Mucosa of rectum (tissue), 2 donors: ENCODE measurements around the gene DMWD.

Experiments used
- H3K27ac ChIP-seq, 2 donors: one replicate each; pipeline ENCODE4 v1.7.0; 2013; ENCODE audit warnings: inconsistent platforms in 2 of 2, low read depth in 2 of 2, low read length in 2 of 2
- H3K27me3 ChIP-seq, 2 donors: one replicate each; pipeline ENCODE4 v1.7.0; 2013; ENCODE audit warnings: low read length in 2 of 2; ENCODE audit not compliant: control insufficient read depth in 2 of 2, insufficient read depth in 2 of 2
- H3K36me3 ChIP-seq, 2 donors: one replicate each; pipeline ENCODE4 v1.7.0; 2013; ENCODE audit warnings: low read length in 2 of 2; ENCODE audit not compliant: control insufficient read depth in 2 of 2, insufficient read depth in 2 of 2
- H3K4me1 ChIP-seq, 2 donors: one replicate each; pipeline ENCODE4 v1.7.0; 2013; ENCODE audit warnings: low read length in 2 of 2, mild to moderate bottlenecking in 1 of 2; ENCODE audit not compliant: control insufficient read depth in 2 of 2, insufficient read depth in 2 of 2
- H3K4me3 ChIP-seq, 2 donors: one replicate each; pipeline ENCODE4 v1.7.0; 2013; ENCODE audit warnings: low read length in 2 of 2
- H3K9ac ChIP-seq, 2 donors: one replicate each; pipeline ENCODE4 v1.7.0; 2013; ENCODE audit warnings: low read length in 2 of 2, low read depth in 1 of 2, mild to moderate bottlenecking in 1 of 2
- H3K9me3 ChIP-seq, 2 donors: one replicate each; pipeline ENCODE4 v1.7.0; 2013; ENCODE audit warnings: low read length in 2 of 2; ENCODE audit not compliant: control insufficient read depth in 2 of 2
- donor health status: healthy.
- donor health status: Normal muscosa, but diverticular disease.

The DMWD gene

DNA sequence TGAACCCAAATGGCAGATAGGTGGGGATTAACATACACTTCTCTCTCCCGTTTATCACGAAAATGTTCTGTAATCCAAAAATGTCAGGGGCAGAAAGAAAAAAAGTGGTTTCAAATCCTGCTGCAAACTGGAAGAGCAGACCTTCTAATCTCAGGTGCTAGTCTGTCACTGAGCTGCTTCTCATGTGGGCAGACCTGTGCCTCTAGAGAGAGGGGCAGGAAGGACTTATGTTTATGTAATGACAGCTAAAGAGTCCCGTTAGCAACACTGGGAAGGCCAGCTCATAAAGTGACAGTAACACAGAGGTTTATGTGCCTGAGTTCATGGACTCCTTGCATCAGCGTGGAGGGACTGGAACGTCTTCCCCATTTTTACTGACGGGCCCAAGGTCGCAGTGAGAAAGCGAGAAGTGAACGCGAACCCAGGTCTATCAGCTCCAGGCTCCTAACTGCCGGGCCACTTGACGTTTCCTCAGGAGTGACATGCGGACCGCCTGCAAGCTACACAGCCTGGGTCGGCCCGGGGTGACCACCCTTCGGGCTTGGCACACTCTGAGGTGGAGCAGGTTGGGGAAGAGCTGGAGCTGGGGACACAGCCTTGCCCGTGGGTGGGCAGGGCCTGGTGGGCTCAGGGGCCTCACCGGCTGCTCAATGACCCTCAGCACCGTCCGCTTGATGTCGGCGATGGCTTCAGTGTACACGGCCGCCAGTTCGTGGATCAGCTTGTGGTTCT, 32.1 kb upstream of the DMWD start:
- Histone ChIP-seq H3K9me3 (no peaks in the 10 kb centered on the region), H3K4me1 (no peaks in the 10 kb centered on the region), H3K27me3 (no peaks in the 10 kb centered on the region), H3K36me3 (peaks cover 60 to 77% of the 10 kb centered on the region in 2 donors), H3K4me3 (no peak overlapping the region), H3K9ac (no peak overlapping the region), H3K27ac (no peak overlapping the region)

- Histone ChIP-seq H3K27me3 (no peaks in the 10 kb centered on the region), H3K27ac (no peak overlapping the region), H3K9me3 (no peaks in the 10 kb centered on the region), H3K9ac (no peak overlapping the region), H3K4me3 (no peak overlapping the region), H3K4me1 (no peaks in the 10 kb centered on the region), H3K36me3 (peaks cover 56 to 74% of the 10 kb centered on the region in 2 donors)
These were observed 31.4 kb upstream of the DMWD start for GRCh38 chr19:45824041-45824471.

DNA sequence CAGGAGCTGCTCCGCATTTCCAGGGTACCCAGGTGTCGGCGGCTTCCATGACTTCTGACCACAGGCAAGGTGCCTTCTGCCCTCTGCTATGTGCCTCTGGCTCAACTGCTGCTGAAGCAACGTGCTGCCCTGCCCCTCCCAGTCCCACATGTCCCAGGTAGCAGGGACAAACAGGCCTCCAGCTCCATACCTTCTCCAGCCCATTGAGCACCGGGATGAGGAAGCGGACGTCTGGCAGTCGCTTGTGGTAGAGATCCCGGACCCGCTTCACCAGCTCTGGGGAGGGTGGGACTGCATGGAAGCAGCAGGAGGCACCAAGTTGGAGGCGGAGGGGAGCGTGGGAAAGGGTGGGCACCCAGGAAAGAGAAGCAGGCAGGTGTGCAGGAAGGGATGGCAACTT, 30.5 kb upstream of the DMWD start:
- H3K9ac ChIP-seq = no peak overlapping the region
- no peak overlapping the region for H3K27ac ChIP-seq
- H3K9me3 ChIP-seq = no peaks in the 10 kb centered on the region
- H3K36me3 ChIP-seq = peaks cover 49 to 66% of the 10 kb centered on the region in 2 donors
- H3K4me1 ChIP-seq = no peaks in the 10 kb centered on the region
- H3K27me3 ChIP-seq = no peaks in the 10 kb centered on the region
- H3K4me3 ChIP-seq = no peak overlapping the region

DNA sequence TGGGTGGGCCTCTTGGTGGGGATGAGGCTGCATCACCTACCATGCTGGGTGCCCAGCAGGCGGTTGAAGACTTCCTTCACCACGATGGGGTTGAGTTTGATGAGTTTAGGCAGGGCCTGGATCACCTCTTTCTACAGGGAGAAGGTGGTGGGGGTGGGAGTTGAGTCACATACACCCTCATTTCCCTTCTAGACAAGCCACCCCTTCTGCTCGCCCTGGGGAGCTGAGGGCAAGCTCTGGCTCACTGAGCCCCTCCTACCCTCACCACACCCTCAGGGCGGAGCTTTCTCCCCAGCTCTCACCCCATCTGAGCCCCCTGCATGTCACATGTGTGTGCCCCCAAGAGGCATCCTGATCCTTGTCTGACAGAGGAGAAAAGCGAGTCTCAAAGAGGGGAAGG, 30.1 kb upstream of the DMWD start:
- no peak overlapping the region for H3K27ac ChIP-seq
- H3K9ac ChIP-seq = no peak overlapping the region
- H3K4me1 ChIP-seq = no peaks in the 10 kb centered on the region
- no peak overlapping the region for H3K4me3 ChIP-seq
- H3K36me3 ChIP-seq = peaks cover 46 to 62% of the 10 kb centered on the region in 2 donors
- no peaks in the 10 kb centered on the region for H3K9me3 ChIP-seq
- no peaks in the 10 kb centered on the region for H3K27me3 ChIP-seq

DNA sequence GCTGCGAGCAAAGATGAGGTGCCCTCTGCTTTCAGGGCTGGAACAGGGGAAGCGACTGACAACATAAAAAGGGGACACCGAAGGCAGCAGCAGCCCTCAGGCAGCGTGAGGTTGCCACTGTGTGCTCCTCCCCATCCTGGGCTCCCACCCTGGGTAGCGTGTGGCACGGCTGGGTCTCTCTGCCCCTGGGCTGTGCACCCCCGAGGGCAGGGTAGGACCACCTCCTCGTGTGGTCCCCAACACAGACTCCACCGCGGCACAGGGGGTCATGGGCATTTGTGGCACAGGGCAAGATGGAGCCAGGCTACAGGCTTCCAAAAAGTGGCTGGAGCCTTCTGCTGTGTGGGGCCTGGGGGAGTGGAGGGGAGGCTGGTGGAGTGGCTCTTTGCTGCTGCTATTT, 28.9 kb upstream of the DMWD start:
- Histone ChIP-seq H3K36me3 (peaks cover 37 to 52% of the 10 kb centered on the region in 2 donors), H3K27me3 (no peaks in the 10 kb centered on the region), H3K9me3 (no peaks in the 10 kb centered on the region), H3K4me3 (no peak overlapping the region), H3K27ac (no peak overlapping the region), H3K4me1 (no peaks in the 10 kb centered on the region), H3K9ac (no peak overlapping the region)

DNA sequence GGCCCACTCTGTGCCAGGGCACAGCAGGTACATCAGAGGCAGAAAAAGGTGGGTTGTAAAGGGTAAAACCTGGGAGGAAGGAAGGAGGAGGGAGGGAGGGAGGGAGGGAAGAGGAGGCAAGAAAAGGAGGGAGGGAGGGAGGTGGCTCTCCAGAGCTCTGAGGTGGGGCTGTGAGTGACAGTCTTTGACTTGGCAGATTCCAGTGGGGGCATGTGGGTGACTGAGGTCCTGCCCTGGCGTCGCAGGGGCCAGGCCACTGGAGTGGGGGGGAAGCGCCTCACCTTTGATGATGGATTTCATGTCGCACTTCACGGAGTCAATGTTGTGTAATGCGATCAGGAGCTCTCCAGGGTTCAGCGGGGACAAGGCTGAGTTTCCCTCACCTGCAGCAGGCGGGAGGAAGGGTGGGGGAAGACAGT, 28.5 kb upstream of the DMWD start:
- Histone ChIP-seq H3K9ac (no peak overlapping the region), H3K27ac (no peak overlapping the region), H3K4me1 (no peaks in the 10 kb centered on the region), H3K27me3 (no peaks in the 10 kb centered on the region), H3K9me3 (no peaks in the 10 kb centered on the region), H3K36me3 (peaks cover 32 to 47% of the 10 kb centered on the region in 2 donors), H3K4me3 (no peak overlapping the region)

- Histone ChIP-seq H3K27me3 (no peaks in the 10 kb centered on the region), H3K27ac (no peak overlapping the region), H3K36me3 (peaks cover 27 to 42% of the 10 kb centered on the region in 2 donors), H3K4me1 (no peaks in the 10 kb centered on the region), H3K4me3 (no peak overlapping the region), H3K9ac (no peak overlapping the region), H3K9me3 (no peaks in the 10 kb centered on the region)
These were observed 27.9 kb upstream of the DMWD start for GRCh38 chr19:45820413-45821102.

GRCh38 chr19:45819769-45820168, 27.1 kb upstream of the DMWD start:
- Histone ChIP-seq H3K27me3 (no peaks in the 10 kb centered on the region), H3K9me3 (no peaks in the 10 kb centered on the region), H3K27ac (no peak overlapping the region), H3K36me3 (peaks cover 20 to 35% of the 10 kb centered on the region in 2 donors), H3K4me3 (no peak overlapping the region), H3K4me1 (peaks cover 0 to 2% of the 10 kb centered on the region in 2 donors), H3K9ac (no peak overlapping the region)

GRCh38 chr19:45817725-45818301, 25.2 kb upstream of the DMWD start:
- Histone ChIP-seq H3K9ac (no peak overlapping the region), H3K4me1 (peaks cover 0 to 2% of the 10 kb centered on the region in 2 donors), H3K27me3 (no peaks in the 10 kb centered on the region), H3K27ac (no peak overlapping the region), H3K4me3 (no peak overlapping the region), H3K9me3 (no peaks in the 10 kb centered on the region), H3K36me3 (peaks cover 9 to 27% of the 10 kb centered on the region in 2 donors)

DNA sequence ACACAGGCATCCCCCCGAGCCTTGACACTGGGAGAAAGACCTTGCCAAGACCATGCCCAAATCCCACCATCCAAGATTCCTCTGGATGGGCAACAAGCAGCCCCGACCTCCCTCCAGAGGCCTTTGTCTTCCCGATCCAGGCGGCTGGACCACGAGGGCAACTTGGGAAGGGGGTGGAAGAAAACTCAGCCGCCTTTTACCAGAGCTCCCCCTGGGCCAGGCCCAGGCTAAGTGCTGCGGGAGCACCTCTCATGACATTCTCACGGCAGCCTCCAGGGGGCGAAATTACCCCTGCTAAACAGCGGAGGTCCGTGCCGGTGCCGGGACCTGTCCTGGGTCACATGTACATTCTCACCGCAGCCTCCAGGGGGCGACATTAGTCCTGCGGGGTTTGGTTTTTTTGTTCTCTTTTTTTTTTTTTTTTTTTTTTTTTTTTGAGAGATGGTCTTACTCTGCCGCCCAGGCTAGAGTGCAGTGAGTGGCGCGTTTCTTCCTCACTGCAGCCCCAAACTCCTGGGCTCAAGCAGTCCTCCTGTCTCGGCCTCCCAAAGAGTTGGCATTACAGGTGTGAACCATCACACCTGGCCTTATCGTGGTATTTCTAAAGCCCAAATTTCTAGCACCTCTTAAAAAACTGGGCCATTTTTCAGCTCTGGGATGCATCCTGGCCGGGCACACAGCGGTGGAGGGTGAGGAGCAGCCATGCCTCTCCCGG, 24.5 kb upstream of the DMWD start:
- H3K4me3 ChIP-seq = no peak overlapping the region
- peaks cover 0 to 2% of the 10 kb centered on the region in 2 donors for H3K4me1 ChIP-seq
- H3K9ac ChIP-seq = no peak overlapping the region
- no peaks in the 10 kb centered on the region for H3K27me3 ChIP-seq
- H3K27ac ChIP-seq = no peak overlapping the region
- no peaks in the 10 kb centered on the region for H3K9me3 ChIP-seq
- H3K36me3 ChIP-seq = peaks cover 7 to 22% of the 10 kb centered on the region in 2 donors
